OCI-LY1 (cell line): ENCODE data around the gene RAB3IL1.

Experiments used
- CTCF ChIP-seq: fragments of 200-600 bp; sonication (generic), shearing (Covaris generic); IDR thresholded peaks from 2 replicates; pipeline ENCODE4 v1.5.1; 2017; ENCODE audit warnings: mild to moderate bottlenecking, antibody characterized with exemption, low read length, moderate library complexity, mixed read lengths
- EZH2 ChIP-seq: fragments of 200-600 bp; sonication (generic), shearing (Covaris generic); IDR thresholded peaks from 2 replicates; pipeline ENCODE4 v1.8.0; 2017; ENCODE audit warnings: borderline replicate concordance, mixed run types, mild to moderate bottlenecking, antibody characterized with exemption, low read length, moderate library complexity, mixed read lengths

- TF ChIP-seq CTCF (no peak), EZH2 (no peak)
These were observed 34.5 kb downstream of the RAB3IL1 start for GRCh38 chr11:61882879-61883278.
